HCT116 (cell line): Measurements from ENCODE around the gene DPF3. TPM values are rescaled to one million over a fixed set of nuclear protein-coding genes. Genes with fewer than 3 reads are reported as not detected.

ENCODE experiments used
- ATAC-seq: fragments of 200-7000 bp; cut with Tn5 transposase; 2 replicates; pipeline ENCODE4 v1.9.1; 2020; ENCODE audit warnings: mild to moderate bottlenecking, moderate library complexity
- BruUV-seq: library from RNA; stranded (reverse); fragments of 400-500 nt; replicated peaks from 2 replicates; lab custom pipeline; 2021; lab: Mats Ljungman, UMichigan
- CTCF ChIA-PET: fragments of 300-600 bp; sonication (Branson Sonifier 250); formaldehyde crosslinking; loops from one replicate; lab custom pipeline; 2021; ENCODE audit warnings: antibody characterized with exemption; lab: Charles Lee
- POLR2A ChIA-PET: fragments of 300-600, 350-600 bp; sonication (Branson Sonifier 250); formaldehyde crosslinking; loops from one replicate; lab custom pipeline; 2021; ENCODE audit warnings: antibody characterized with exemption; lab: Charles Lee
- RAD21 ChIA-PET, 2 experiments: fragments of 300-600 bp; sonication (Branson Sonifier 250); formaldehyde crosslinking; loops; one replicate each; lab custom pipeline; 2023; ENCODE audit warnings: low total read pairs in 2 of 2; ENCODE audit not compliant: uncharacterized antibody in 2 of 2, unreplicated experiment in 2 of 2, low non-redundant PET in 1 of 2; lab: Charles Lee
- DNase-seq: peaks from one replicate; pipeline ENCODE4 v3.0.0-alpha.2; 2010; ENCODE audit warnings: low read depth, low spot score
- H2AFZ ChIP-seq: fragments of 200-600 bp; shearing (Covaris generic), sonication (generic); 2 replicates; pipeline ENCODE4 v1.6.1; 2017; ENCODE audit warnings: low read depth, mixed run types, mixed read lengths, antibody characterized with exemption, low read length; ENCODE audit not compliant: poor library complexity, severe bottlenecking
- H3K27ac ChIP-seq: 2 replicates; pipeline ENCODE4 v1.5.1; 2012; ENCODE audit warnings: low read depth, low read length
- H3K27me3 ChIP-seq: fragments of 200-600 bp; sonication (generic); 2 replicates; pipeline ENCODE4 v1.6.1; 2016; ENCODE audit warnings: mixed run types, low read length, mixed read lengths; ENCODE audit not compliant: insufficient read depth
- H3K36me3 ChIP-seq, 2 experiments: fragments of 200-500 bp in 1 of 2; fragments of 200-600 bp in 1 of 2; sonication (Bioruptor generic) in 1 of 2; sonication (generic) in 1 of 2; 2 replicates each; pipeline versions ENCODE4 v1.5.1 to v1.6.1; 2014 to 2016; ENCODE audit warnings: low read length in 2 of 2, inconsistent platforms in 1 of 2, mixed read lengths in 1 of 2, mixed run types in 1 of 2; ENCODE audit not compliant: insufficient read depth in 2 of 2, control insufficient read depth in 1 of 2
- H3K4me1 ChIP-seq, 2 experiments: fragments of 200-600 bp in 1 of 2; sonication (generic) in 1 of 2; 2 replicates each; pipeline versions ENCODE4 v1.5.1 to v1.6.1; 2012 to 2017; ENCODE audit warnings: low read length in 2 of 2, inconsistent platforms in 1 of 2, mild to moderate bottlenecking in 1 of 2, mixed read lengths in 1 of 2, mixed run types in 1 of 2, moderate library complexity in 1 of 2; ENCODE audit not compliant: insufficient read depth in 2 of 2, control insufficient read depth in 1 of 2
- H3K4me2 ChIP-seq: fragments of 200-600 bp; sonication (generic); 2 replicates; pipeline ENCODE4 v1.6.1; 2017; ENCODE audit warnings: mixed run types, low read length, mixed read lengths
- H3K4me3 ChIP-seq, 2 experiments: fragments of 200-600 bp in 1 of 2; sonication (generic) in 1 of 2; replicated peaks in 1 of 2; 2 replicates each; pipeline ENCODE4 v1.5.1; 2011 to 2016; ENCODE audit warnings: low read length in 2 of 2, control low read depth in 1 of 2, low read depth in 1 of 2, mild to moderate bottlenecking in 1 of 2, mixed read lengths in 1 of 2, mixed run types in 1 of 2
- H3K79me2 ChIP-seq: fragments of 200-600 bp; sonication (generic); 2 replicates; pipeline ENCODE4 v1.6.1; 2017; ENCODE audit warnings: mild to moderate bottlenecking, mixed run types, low read length, moderate library complexity, mixed read lengths; ENCODE audit not compliant: insufficient read depth
- H3K9ac ChIP-seq: fragments of 200-600 bp; sonication (generic); 2 replicates; pipeline ENCODE4 v1.6.1; 2016; ENCODE audit warnings: low read length, mixed read lengths
- H3K9me2 ChIP-seq: fragments of 200-600 bp; sonication (generic), shearing (Covaris generic); 2 replicates; pipeline ENCODE4 v1.6.1; 2017; ENCODE audit warnings: mixed run types, mild to moderate bottlenecking, moderate library complexity; ENCODE audit not compliant: insufficient read depth
- H3K9me3 ChIP-seq, 2 experiments: fragments of 200-500 bp in 1 of 2; fragments of 200-600 bp in 1 of 2; sonication (Bioruptor generic) in 1 of 2; sonication (generic) in 1 of 2; 2 replicates each; pipeline ENCODE4 v1.6.1; 2014 to 2017; ENCODE audit warnings: low read length in 2 of 2, mixed read lengths in 2 of 2, inconsistent platforms in 1 of 2, low read depth in 1 of 2, mild to moderate bottlenecking in 1 of 2, mixed run types in 1 of 2, moderate library complexity in 1 of 2; ENCODE audit not compliant: control insufficient read depth in 1 of 2, insufficient read depth in 1 of 2
- H4K20me1 ChIP-seq: fragments of 200-600 bp; sonication (generic), shearing (Covaris generic); 2 replicates; pipeline ENCODE4 v1.6.1; 2017; ENCODE audit warnings: mixed run types, mild to moderate bottlenecking, moderate library complexity; ENCODE audit not compliant: insufficient read depth
- ATF3 ChIP-seq: IDR thresholded peaks from 2 replicates; pipeline ENCODE4 v1.6.1; 2012
- CBX3 ChIP-seq: IDR thresholded peaks from 2 replicates; pipeline ENCODE4 v1.6.1; 2012; ENCODE audit warnings: low read depth
- CEBPB ChIP-seq: IDR thresholded peaks from 2 replicates; pipeline ENCODE4 v1.6.1; 2012; ENCODE audit warnings: low read depth
- CTCF ChIP-seq, 3 experiments: fragments of 200-600 bp in 1 of 3; sonication (generic) in 1 of 3; IDR thresholded peaks in 2 of 3; conservative IDR thresholded peaks in 1 of 3; 2 replicates each; pipeline ENCODE4 v1.5.1; 2012 to 2017; ENCODE audit warnings: low read depth in 2 of 3, low read length in 2 of 3, antibody characterized with exemption in 1 of 3, borderline replicate concordance in 1 of 3, control low read depth in 1 of 3, mild to moderate bottlenecking in 1 of 3, mixed read lengths in 1 of 3, mixed run types in 1 of 3, moderate library complexity in 1 of 3; ENCODE audit not compliant: insufficient read depth in 1 of 3
- EGR1 ChIP-seq: IDR thresholded peaks from 2 replicates; pipeline ENCODE4 v1.6.1; 2012; ENCODE audit warnings: low read depth
- ELF1 ChIP-seq: IDR thresholded peaks from 2 replicates; pipeline ENCODE4 v1.6.1; 2012; ENCODE audit warnings: low read depth, borderline replicate concordance
- EZH2 ChIP-seq: fragments of 200-600 bp; sonication (generic); IDR thresholded peaks from 2 replicates; pipeline ENCODE4 v1.6.1; 2017; ENCODE audit warnings: antibody characterized with exemption, mixed run types
- EZH2phosphoT487 ChIP-seq: fragments of 200-600 bp; IDR thresholded peaks from 2 replicates; pipeline ENCODE4 v1.6.1; 2018; ENCODE audit warnings: antibody characterized with exemption, borderline replicate concordance
- FOSL1 ChIP-seq: IDR thresholded peaks from 2 replicates; pipeline ENCODE4 v1.6.1; 2012; ENCODE audit warnings: low read depth
- JUND ChIP-seq: IDR thresholded peaks from 2 replicates; pipeline ENCODE4 v1.6.1; 2012
- MAX ChIP-seq: IDR thresholded peaks from 2 replicates; pipeline ENCODE4 v1.6.1; 2012
- POLR2A ChIP-seq: IDR thresholded peaks from 2 replicates; pipeline ENCODE4 v1.7.0; 2011; ENCODE audit warnings: borderline replicate concordance; ENCODE audit not compliant: insufficient read depth, insufficient read length; ENCODE audit errors: extremely low read depth
- POLR2AphosphoS5 ChIP-seq: IDR thresholded peaks from 2 replicates; pipeline ENCODE4 v1.6.1; 2011; ENCODE audit warnings: mild to moderate bottlenecking, low read depth, low read length, moderate library complexity
- RAD21 ChIP-seq: IDR thresholded peaks from 2 replicates; pipeline ENCODE4 v1.6.1; 2012; ENCODE audit warnings: low read depth, mild to moderate bottlenecking
- SIN3A ChIP-seq: IDR thresholded peaks from 2 replicates; pipeline ENCODE4 v1.6.1; 2012; ENCODE audit warnings: low read depth
- SP1 ChIP-seq: IDR thresholded peaks from 2 replicates; pipeline ENCODE4 v1.6.1; 2012; ENCODE audit warnings: low read depth
- SRF ChIP-seq: IDR thresholded peaks from 2 replicates; pipeline ENCODE4 v1.6.1; 2012; ENCODE audit warnings: low read depth
- TCF7L2 ChIP-seq: IDR thresholded peaks from 2 replicates; pipeline ENCODE4 v1.7.0; 2011; ENCODE audit warnings: borderline replicate concordance, inconsistent platforms; ENCODE audit not compliant: insufficient read depth, insufficient read length; ENCODE audit errors: extremely low read depth
- ZBTB33 ChIP-seq: IDR thresholded peaks from 2 replicates; pipeline ENCODE4 v1.6.1; 2011; ENCODE audit warnings: mild to moderate bottlenecking, low read length, moderate library complexity; ENCODE audit not compliant: insufficient replicate concordance; ENCODE audit errors: extremely low read depth
- ZFX ChIP-seq: fragments of 450-650 bp; IDR thresholded peaks from 2 replicates; pipeline ENCODE4 v1.6.1; 2017
- ZNF274 ChIP-seq: fragments of 200-500 bp; sonication (Bioruptor generic); IDR thresholded peaks from 2 replicates; pipeline ENCODE4 v1.6.1; 2014; ENCODE audit warnings: mild to moderate bottlenecking, low read depth, low read length, inconsistent platforms
- intact Hi-C: fragments of 100-400 bp; cut with micrococcal nuclease; formaldehyde crosslinking; loops from 2 replicates; pipeline ENCODE4 v1.10.0; 2022
- total RNA-seq: library from RNA; stranded (reverse); gene quantifications from one replicate; pipeline ENCODE4 v1.2.1, GENCODE V29; 2021; ENCODE audit not compliant: unreplicated experiment

Gene DPF3
- total RNA-seq, 1 experiment from 2014 or later: 0.27 TPM

GRCh38 chr14:72708708-72709475 is 185.0 kb downstream of the DPF3 start:
- CTCF ChIA-PET: no interaction called here
- Histone ChIP-seq H3K4me2 (peak overlapping the region; percentile 78), H3K4me3 (peak overlapping the region in 1 of 2 experiments; percentile 24; a peak in 1 of 4 replicates), H2AFZ (peak overlapping the region; percentile 81), H3K27me3 (no peaks in the 10 kb centered on the region; the same call in 1 of the 2 replicates), H3K9me2 (no peaks in the 10 kb centered on the region), H3K9ac (no peak overlapping the region), H4K20me1 (no peaks in the 10 kb centered on the region), H3K36me3 (no peaks in the 10 kb centered on the region), H3K27ac (no peak overlapping the region), H3K4me1 (peaks cover 9 to 15% of the 10 kb centered on the region in 2 experiments), H3K9me3 (no peaks in the 10 kb centered on the region), H3K79me2 (no peaks in the 10 kb centered on the region)
- POLR2A ChIA-PET: no interaction called here
- ATAC-seq: peak; percentile 99
- RAD21 ChIA-PET: no interaction called here
- DNase-seq: peak; percentile 69
- intact Hi-C loops: no loop called here
- BruUV-seq: no TSS peak
- TF ChIP-seq ZFX (no peak), JUND (peak; percentile 83), FOSL1 (peak; percentile 95), SRF (peak; percentile 59; the same call in 1 of the 2 replicates), ATF3 (no peak), POLR2A (no peak), TCF7L2 (peak; percentile 75), ZNF274 (no peak), POLR2AphosphoS5 (no peak), EZH2 (no peak), EGR1 (no peak), ZBTB33 (no peak), SIN3A (peak; percentile 48; the same call in 1 of the 2 replicates), MAX (0 out of 2 replicates have a peak, but pooled peaks have one; percentile 21), SP1 (peak; percentile 37), CEBPB (no peak), CTCF (IDR thresholded peaks at IDR 0.05 in 2 of 3, conservative IDR thresholded peaks at IDR 0.05 in 1 of 3; ENCODE audit: borderline replicate concordance in 1 of 3, insufficient read depth in 1 of 3, low read depth in 2 of 3, low read length in 2 of 3) (no peak), CBX3 (peak; percentile 56; the same call in 1 of the 2 replicates), RAD21 (peak; percentile 14; the same call in 1 of the 2 replicates), EZH2phosphoT487 (no peak), ELF1 (no peak)
